GM18508 (cell line): ENCODE results near the gene DNASE1L1.

ENCODE experiments used
- ATAC-seq: cut with Tn5 transposase; IDR thresholded peaks from one replicate; pipeline ENCODE4 v1.9.1; 2021; ENCODE audit warnings: moderate number of reproducible peaks; ENCODE audit not compliant: insufficient read depth, unreplicated experiment

The DNASE1L1 gene, protein sequence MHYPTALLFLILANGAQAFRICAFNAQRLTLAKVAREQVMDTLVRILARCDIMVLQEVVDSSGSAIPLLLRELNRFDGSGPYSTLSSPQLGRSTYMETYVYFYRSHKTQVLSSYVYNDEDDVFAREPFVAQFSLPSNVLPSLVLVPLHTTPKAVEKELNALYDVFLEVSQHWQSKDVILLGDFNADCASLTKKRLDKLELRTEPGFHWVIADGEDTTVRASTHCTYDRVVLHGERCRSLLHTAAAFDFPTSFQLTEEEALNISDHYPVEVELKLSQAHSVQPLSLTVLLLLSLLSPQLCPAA

GRCh38 chrX:154409222-154409871 lies at the start of gene DNASE1L1:
TSS of gene DNASE1L1 (minus strand) at chrX:154409254. CDS start at chrX:154405568, 3,686 bp downstream.
- ATAC-seq = no peak

GRCh38 chrX:154458116-154458953 lies 49.3 kb upstream of the DNASE1L1 start, which contains the start of gene PLXNA3:
TSS of gene PLXNA3 (plus strand) at chrX:154458281. CDS start at chrX:154460184, 1,903 bp downstream.
- ATAC-seq = no peak

DNA sequence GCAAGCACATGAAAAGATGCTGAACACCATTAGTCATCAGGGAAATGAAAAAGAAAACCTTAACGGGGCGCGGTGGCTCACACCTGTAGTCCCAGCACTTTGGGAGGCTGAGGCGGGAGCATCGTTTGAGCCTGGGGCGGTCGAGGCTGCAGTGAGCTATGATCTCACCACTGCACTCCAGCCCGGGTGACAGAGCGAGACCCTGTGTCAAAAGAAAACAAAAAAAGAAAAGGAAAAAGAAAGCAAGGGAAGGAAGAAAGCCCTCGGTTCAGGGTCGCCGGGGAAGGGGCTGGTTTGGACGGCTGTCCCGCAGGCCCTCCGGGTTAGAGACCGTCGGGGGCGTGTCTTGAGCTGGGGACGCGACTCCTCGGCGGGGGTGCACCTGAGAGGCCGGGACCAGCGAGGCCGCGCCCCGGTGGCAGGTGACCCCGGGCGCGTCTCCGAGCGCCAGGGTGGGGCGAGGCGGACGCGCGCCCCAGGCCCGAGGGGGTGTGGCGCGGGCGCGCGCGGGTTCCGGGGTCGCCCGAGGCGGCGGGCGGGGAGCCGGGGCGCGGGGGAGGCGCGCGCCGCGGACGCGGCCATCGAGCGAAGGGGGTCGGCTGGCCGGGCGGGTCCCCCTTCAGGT lies 48.5 kb upstream of the DNASE1L1 start:
- no peak for ATAC-seq

- no peak for ATAC-seq
Observed at GRCh38 chrX:154452823-154453222, 43.8 kb upstream of the DNASE1L1 start.

DNA sequence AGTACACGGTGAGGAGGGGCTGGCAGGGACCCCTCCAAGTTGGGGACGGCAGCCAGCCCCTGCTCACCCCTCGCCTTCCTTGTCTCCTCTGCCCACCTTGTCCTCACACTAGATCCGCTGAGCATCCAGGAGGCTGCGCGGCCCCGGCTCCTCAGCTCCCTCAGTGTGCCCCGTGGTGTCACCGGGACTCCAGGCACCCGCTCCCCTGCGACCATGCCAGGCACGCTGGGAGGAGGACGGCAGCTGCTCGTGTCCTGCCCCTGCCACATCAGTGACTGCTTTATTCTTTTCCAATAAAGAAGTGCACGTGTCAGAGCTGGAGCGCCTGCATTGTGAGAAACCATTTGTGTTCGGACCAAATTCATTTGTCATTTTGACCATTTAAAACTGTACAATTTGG lies 41.3 kb upstream of the DNASE1L1 start:
- ATAC-seq = no peak

GRCh38 chrX:154449618-154450017 lies 40.6 kb upstream of the DNASE1L1 start:
- ATAC-seq = no peak

DNA sequence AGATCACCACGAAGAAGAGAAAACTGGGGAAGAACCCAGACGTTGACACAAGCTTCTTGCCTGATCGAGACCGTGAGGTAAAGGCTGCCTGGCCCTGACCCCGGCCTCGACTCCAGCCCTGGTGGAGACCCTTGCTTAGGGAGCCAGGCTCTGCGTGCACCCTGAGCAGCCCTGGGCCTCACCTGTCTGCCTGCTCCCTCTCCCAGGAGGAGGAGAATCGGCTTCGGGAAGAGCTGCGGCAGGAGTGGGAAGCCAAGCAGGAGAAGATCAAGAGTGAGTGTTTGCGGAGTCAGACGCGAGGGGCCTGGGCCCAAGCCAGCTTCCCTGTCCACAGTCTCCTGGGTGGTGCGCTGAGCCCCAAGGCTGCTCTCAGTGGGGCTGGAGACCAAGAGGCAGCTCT lies 39.4 kb upstream of the DNASE1L1 start:
- no peak for ATAC-seq

GRCh38 chrX:154446430-154446829 lies 37.4 kb upstream of the DNASE1L1 start:
- no peak for ATAC-seq

DNA sequence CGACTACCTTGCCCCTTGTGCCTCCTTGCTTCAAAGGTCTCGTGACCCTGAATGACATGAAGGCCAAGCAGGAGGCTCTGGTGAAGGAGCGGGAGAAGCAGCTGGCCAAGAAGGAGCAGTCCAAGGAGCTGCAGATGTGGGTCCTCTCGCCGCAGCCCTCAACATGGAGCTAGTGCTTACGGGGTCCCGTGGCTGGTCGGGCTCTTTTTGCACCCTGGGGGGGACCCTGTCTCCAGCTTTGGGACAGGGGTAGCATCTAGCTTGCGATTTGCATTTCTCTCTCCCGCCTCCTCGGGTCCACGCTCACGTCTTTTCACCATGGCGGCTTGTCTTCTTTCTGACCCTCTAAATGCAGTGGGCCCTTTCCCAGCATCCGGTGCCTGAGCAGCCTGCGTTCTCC lies 36.7 kb upstream of the DNASE1L1 start:
- ATAC-seq = no peak

DNA sequence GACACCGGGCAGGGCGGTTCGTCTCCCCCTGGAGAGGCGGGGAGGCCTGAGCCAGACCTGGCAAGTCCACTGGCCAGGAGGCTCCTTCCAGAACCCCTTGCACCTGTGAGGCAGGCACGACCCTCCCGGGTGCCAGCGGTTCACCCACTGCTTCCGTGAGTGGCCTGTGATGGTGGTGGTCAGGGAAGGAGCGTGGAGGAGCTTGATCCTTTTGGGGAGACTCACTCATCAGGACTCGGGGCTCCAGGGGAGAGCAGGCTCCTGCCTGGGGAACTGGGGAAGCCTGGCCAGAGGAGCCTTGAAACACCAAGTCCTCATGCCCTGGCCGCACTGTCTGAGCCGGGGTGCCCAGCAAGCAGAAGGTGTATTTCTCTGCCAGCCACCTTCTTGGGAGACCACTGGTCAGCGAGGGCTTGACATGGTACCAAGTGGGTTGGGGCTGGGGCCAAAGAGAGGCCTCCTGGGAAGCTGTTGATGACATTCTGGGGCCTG lies 35.7 kb upstream of the DNASE1L1 start:
- no peak for ATAC-seq

DNA sequence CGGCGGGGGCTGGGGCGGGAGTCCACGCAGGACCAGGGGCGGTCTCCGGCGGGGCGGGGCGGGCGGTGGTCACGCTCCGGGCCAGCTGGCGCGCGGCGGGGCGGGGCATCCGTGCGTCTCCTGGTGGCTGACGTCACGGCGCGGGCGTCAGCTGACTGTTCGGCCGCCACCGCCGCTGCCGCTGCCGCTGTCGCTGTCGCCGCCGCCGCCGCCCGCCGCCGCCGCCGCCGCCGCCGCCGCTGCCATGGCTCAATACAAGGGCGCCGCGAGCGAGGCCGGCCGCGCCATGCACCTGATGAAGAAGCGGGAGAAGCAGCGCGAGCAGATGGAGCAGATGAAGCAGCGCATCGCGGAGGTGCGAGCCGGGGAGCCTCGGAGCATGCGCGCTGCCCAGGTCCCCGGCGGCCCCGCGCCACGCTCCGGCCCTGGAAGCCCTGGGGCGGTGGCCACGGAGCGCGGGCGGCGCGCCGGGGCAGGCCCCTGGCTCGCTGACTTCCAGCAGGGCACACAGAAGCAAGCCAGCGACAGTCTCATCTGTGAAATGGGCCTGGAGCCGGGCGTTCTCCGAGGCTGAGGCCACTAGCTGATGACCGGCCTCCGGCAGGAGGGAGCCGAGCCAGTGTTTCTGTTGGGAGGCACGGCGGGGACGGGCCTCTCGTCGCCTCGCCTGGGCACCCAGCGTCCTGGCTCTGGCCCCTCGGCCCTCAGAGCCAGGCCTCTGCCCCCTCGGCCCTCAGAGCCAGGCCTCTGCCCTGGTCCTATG lies 35.1 kb upstream of the DNASE1L1 start, which contains the start of gene FAM50A:
Gene FAM50A, plus strand, starts transcription at position 150 of the 763 bp plus-strand sequence. Its CDS starts 95 bp downstream, at position 245.
- no peak for ATAC-seq

GRCh38 chrX:154443479-154443910 lies 34.4 kb upstream of the DNASE1L1 start:
- no peak for ATAC-seq

GRCh38 chrX:154441984-154442707 lies 33.1 kb upstream of the DNASE1L1 start:
- ATAC-seq = no peak

DNA sequence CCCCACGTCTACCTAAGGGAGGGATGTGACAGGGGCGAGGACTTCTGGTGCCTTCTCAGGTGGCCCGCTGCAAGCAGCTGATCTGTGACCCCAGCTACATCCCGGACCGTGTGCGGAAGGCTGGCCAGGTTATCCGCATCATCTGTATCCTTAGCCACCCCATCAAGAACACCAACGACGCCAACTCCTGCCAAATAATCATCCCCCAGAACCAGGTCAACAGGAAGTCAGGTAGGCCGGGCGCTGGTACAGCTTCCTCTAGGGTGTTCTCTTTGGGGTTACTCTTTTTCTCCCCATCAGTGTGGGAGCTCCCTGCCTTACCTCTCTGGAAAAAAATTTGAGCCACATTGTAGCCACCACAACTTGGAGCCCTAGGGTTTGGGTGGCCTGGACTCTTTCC lies 32.5 kb upstream of the DNASE1L1 start:
- ATAC-seq = no peak

DNA sequence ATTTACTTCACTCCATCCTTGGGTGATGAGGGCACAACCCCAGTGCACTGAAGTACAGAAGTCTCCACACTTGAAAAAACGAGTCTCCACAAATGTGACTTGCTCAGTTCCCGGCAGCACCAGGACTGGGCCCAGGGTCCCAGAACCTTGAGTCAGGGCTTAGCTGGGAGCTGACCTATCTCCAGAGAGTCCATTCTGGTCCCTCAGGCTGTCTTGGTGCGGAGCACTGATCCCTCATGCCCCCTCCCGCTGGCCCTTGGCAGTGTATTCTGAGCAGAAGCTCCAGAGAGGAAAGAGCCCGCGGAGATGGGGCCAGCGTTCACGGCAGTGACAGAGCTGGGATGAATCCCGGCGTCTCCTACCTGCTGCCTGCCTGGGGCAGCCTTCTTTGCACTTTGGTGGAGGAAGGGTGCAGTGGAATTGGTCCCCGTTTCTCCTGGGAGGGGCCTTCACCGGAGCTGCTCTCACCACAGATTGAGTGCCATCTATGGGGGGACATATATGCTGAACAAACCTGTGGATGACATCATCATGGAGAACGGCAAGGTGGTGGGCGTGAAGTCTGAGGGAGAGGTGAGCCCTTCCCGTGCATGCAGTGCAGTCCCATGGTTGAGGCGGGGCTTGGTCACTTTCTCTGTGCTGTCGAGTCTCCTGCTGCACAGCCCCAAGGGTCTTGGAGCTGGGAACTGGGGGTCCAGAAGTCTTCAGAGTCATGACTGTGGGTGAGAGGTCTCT lies 31.7 kb upstream of the DNASE1L1 start:
- no peak for ATAC-seq

- ATAC-seq = no peak
Observed at GRCh38 chrX:154439841-154440240, 30.8 kb upstream of the DNASE1L1 start.

DNA sequence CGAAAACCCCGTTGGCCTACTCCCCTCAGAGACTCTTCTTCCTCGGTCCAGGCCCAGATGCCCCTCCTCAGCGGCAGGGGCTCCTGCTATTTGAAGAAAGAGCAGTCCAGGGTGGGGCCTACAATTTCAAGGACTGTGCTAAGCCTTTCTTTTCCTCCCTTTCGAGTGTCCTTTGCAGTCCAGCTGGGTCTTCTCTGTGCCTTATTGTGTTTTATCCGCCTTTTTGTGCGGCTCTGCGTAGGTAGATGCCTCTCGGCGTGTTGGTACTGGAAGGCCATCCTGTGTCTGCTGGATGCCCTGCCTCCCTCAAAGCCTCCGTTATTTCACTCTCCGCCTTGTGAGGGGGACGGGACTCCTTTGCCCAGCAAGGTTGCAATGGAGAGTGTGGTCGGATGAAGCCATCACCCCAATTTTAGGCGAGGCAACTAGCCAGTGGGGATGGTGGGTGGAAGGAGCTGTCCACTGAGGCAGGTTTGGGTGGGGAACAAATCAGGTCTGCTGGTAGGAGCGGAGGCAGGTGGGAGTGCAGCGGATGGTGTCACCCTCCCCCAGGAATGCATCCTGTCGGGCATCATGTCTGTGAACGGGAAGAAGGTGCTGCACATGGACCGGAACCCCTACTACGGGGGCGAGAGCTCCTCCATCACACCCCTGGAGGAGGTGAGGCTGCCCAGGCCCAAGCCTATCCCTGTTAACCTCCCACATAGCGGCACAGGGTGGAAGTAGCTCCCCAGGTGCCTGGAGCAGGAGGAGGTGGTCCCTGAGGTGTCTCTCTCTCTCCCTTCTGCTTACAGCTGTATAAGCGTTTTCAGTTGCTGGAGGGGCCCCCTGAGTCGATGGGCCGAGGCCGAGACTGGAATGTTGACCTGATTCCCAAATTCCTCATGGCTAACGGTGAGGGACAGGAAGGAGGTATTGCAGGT lies 29.2 kb upstream of the DNASE1L1 start:
- no peak for ATAC-seq
